Measurements from ENCODE around the gene CDC42EP3. TPM values are rescaled to one million over a fixed set of nuclear protein-coding genes. Genes with fewer than 3 reads are reported as not detected.

CDC42EP3 gene
- total RNA-seq, 1 experiment from 2014 or later: 31.5 TPM

DNA sequence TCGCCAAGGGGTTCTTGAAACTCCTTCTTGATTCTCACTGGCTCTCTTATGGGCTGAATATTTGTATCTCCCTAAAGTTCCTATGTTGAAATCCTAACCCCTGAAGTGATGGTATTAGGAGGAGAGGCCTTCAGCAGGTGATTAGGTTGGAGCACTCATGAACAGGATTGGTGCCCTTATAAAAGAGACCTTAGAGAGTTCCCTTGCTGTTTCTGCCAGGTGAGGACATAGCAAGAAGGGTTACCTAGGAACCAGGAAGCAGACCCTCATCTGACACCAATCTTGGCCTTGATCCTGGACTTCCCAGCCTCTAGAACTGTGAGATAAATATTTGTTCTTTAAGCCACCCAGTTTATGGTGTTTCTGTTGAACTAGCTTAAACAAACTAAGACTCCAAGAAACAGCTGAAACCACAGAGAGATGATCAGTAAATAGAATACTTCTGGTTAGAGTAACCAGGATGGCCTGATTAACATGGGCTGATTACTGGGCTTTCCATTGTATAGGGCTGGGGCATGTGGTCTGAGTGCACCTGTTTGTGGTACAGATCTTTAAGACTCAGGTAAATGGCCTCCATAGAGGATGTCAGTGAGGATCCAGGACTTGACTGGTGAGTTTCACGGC, 7.7 kb upstream of the CDC42EP3 start:
- ATAC-seq (no peak), DNase-seq (ENCODE audit: low spot score) (no peak)
- TF ChIP-seq KAT7 (CRISPR knock-in tag; IDR thresholded peaks at IDR 0.05; ENCODE audit: borderline replicate concordance): no peak
- no peak for TF ChIP-seq ZNF671 (CRISPR knock-in tag; IDR thresholded peaks at IDR 0.05)
- TF ChIP-seq FOXP1 (CRISPR knock-in tag; IDR thresholded peaks at IDR 0.05; ENCODE audit: borderline replicate concordance): no peak
- TF ChIP-seq CREB1 (CRISPR knock-in tag; IDR thresholded peaks at IDR 0.05): no peak
- no peak for TF ChIP-seq ZNF263 (CRISPR knock-in tag; IDR thresholded peaks at IDR 0.05; ENCODE audit: low read depth)
- no peaks in the 10 kb centered on the region for H3K9me3 Mint-ChIP-seq
- POLR2A ChIA-PET: no interaction called here
- no peaks in the 10 kb centered on the region for H3K27me3 Mint-ChIP-seq (ENCODE audit: low read depth)
- no peaks in the 10 kb centered on the region for H3K36me3 Mint-ChIP-seq
- CTCF ChIA-PET: no interaction called here
- H3K27ac Mint-ChIP-seq: no peak overlapping the region
- peaks cover 35% of the 10 kb centered on the region for H3K4me1 Mint-ChIP-seq
- H3K4me3 Mint-ChIP-seq: no peak overlapping the region

DNA sequence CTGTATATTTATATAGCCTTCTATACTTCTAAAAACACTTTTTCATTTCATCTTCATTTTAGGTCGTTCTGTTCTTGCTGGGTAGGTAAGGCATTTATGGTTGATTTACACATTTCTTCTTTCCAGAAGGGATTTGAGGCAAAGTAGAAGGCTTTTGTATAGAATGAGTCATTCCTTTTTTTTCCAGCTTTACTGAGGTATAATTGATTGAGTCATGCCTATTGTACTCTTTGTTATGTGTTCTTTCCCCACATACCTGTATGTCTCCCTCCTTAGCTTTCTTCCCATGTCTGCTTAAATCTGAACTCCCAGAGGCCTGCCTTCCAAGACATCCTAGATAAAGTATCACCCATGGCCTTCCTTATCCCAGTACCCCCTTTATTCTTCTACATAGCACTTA, 4.8 kb upstream of the CDC42EP3 start:
- CTCF ChIA-PET: interaction anchor here (1.0 to 1.6 kb wide), 3 partner anchors 156 to 280 kb away, joined by 3 read pairs; no protein-coding TSS in a partner anchor
- no peak overlapping the region for H3K27ac Mint-ChIP-seq
- POLR2A ChIA-PET: no interaction called here
- no peaks in the 10 kb centered on the region for H3K9me3 Mint-ChIP-seq
- H3K4me3 Mint-ChIP-seq: no peak overlapping the region
- ATAC-seq (no peak), DNase-seq (ENCODE audit: low spot score) (no peak)
- TF ChIP-seq, protein P1, sequence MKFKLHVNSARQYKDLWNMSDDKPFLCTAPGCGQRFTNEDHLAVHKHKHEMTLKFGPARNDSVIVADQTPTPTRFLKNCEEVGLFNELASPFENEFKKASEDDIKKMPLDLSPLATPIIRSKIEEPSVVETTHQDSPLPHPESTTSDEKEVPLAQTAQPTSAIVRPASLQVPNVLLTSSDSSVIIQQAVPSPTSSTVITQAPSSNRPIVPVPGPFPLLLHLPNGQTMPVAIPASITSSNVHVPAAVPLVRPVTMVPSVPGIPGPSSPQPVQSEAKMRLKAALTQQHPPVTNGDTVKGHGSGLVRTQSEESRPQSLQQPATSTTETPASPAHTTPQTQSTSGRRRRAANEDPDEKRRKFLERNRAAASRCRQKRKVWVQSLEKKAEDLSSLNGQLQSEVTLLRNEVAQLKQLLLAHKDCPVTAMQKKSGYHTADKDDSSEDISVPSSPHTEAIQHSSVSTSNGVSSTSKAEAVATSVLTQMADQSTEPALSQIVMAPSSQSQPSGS (CRISPR knock-in tag; IDR thresholded peaks at IDR 0.05; ENCODE audit: borderline replicate concordance, low read depth): no peak
- TF ChIP-seq SMAD3 (CRISPR knock-in tag; IDR thresholded peaks at IDR 0.05; ENCODE audit: borderline replicate concordance) (no peak), GRHL2 (CRISPR knock-in tag; IDR thresholded peaks at IDR 0.05; ENCODE audit: insufficient replicate concordance, severe bottlenecking) (no peak), SMAD4 (CRISPR knock-in tag; IDR thresholded peaks at IDR 0.05) (no peak), ESRRA (CRISPR knock-in tag; IDR thresholded peaks at IDR 0.05; ENCODE audit: borderline replicate concordance) (no peak), GTF2I (CRISPR knock-in tag; conservative IDR thresholded peaks at IDR 0.05) (no peak), SOX15 (CRISPR knock-in tag; IDR thresholded peaks at IDR 0.05) (no peak)
- TF ChIP-seq, protein P2, sequence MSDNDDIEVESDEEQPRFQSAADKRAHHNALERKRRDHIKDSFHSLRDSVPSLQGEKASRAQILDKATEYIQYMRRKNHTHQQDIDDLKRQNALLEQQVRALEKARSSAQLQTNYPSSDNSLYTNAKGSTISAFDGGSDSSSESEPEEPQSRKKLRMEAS (CRISPR knock-in tag; IDR thresholded peaks at IDR 0.05): no peak
- TF ChIP-seq, protein P3, sequence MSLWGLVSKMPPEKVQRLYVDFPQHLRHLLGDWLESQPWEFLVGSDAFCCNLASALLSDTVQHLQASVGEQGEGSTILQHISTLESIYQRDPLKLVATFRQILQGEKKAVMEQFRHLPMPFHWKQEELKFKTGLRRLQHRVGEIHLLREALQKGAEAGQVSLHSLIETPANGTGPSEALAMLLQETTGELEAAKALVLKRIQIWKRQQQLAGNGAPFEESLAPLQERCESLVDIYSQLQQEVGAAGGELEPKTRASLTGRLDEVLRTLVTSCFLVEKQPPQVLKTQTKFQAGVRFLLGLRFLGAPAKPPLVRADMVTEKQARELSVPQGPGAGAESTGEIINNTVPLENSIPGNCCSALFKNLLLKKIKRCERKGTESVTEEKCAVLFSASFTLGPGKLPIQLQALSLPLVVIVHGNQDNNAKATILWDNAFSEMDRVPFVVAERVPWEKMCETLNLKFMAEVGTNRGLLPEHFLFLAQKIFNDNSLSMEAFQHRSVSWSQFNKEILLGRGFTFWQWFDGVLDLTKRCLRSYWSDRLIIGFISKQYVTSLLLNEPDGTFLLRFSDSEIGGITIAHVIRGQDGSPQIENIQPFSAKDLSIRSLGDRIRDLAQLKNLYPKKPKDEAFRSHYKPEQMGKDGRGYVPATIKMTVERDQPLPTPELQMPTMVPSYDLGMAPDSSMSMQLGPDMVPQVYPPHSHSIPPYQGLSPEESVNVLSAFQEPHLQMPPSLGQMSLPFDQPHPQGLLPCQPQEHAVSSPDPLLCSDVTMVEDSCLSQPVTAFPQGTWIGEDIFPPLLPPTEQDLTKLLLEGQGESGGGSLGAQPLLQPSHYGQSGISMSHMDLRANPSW (CRISPR knock-in tag; conservative IDR thresholded peaks at IDR 0.05; ENCODE audit: low read depth): no peak
- TF ChIP-seq, protein P4, sequence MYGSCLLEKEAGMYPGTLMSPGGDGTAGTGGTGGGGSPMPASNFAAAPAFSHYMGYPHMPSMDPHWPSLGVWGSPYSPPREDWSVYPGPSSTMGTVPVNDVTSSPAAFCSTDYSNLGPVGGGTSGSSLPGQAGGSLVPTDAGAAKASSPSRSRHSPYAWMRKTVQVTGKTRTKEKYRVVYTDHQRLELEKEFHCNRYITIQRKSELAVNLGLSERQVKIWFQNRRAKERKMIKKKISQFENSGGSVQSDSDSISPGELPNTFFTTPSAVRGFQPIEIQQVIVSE (CRISPR knock-in tag; IDR thresholded peaks at IDR 0.05; ENCODE audit: borderline replicate concordance): no peak
- no peaks in the 10 kb centered on the region for H3K36me3 Mint-ChIP-seq
- H3K4me1 Mint-ChIP-seq: peaks cover 47% of the 10 kb centered on the region
- H3K27me3 Mint-ChIP-seq (ENCODE audit: low read depth): no peaks in the 10 kb centered on the region; the same call in 1 of the 2 replicates

DNA sequence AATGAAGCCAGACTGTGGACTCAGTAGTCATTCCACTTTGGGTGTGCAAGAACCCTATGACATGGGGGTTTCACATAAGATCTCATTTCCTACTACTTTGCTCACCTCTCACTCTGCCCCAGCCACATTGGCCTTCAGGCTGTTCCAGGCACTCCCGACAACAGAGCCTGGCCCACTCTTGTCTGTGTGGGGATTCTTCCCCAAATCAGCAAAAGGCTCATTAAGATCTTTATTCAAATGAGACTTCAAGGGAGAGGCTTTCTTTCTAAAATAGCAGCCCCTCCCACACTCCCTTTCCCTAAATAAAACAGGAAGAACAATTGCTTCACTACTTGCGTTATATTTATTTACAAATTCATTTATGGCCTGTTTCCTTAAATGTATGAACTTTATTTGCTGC, 3.5 kb upstream of the CDC42EP3 start:
- TF ChIP-seq NFE2L1 (CRISPR knock-in tag; IDR thresholded peaks at IDR 0.05) (no peak), TCF7 (CRISPR knock-in tag; IDR thresholded peaks at IDR 0.05; ENCODE audit: low read depth) (no peak), FOXP1 (CRISPR knock-in tag; IDR thresholded peaks at IDR 0.05; ENCODE audit: borderline replicate concordance) (no peak)
- TF ChIP-seq, protein P1 (CRISPR knock-in tag; IDR thresholded peaks at IDR 0.05; ENCODE audit: borderline replicate concordance, low read depth): no peak
- TF ChIP-seq, protein P5, sequence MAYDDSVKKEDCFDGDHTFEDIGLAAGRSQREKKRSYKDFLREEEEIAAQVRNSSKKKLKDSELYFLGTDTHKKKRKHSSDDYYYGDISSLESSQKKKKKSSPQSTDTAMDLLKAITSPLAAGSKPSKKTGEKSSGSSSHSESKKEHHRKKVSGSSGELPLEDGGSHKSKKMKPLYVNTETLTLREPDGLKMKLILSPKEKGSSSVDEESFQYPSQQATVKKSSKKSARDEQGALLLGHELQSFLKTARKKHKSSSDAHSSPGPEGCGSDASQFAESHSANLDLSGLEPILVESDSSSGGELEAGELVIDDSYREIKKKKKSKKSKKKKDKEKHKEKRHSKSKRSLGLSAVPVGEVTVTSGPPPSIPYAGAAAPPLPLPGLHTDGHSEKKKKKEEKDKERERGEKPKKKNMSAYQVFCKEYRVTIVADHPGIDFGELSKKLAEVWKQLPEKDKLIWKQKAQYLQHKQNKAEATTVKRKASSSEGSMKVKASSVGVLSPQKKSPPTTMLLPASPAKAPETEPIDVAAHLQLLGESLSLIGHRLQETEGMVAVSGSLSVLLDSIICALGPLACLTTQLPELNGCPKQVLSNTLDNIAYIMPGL (CRISPR knock-in tag; IDR thresholded peaks at IDR 0.05): no peak
- TF ChIP-seq, protein P2 (CRISPR knock-in tag; IDR thresholded peaks at IDR 0.05): no peak
- Mint-ChIP-seq H3K27me3 (ENCODE audit: low read depth) (peaks cover 7% of the 10 kb centered on the region), H3K27ac (no peak overlapping the region), H3K36me3 (no peaks in the 10 kb centered on the region), H3K9me3 (no peaks in the 10 kb centered on the region), H3K4me1 (peaks cover 57% of the 10 kb centered on the region), H3K4me3 (no peak overlapping the region)
- no peak for DNase-seq (ENCODE audit: low spot score)
- CTCF ChIA-PET: interaction anchor here (1.2 to 1.6 kb wide), 3 partner anchors 20 to 202 kb away, joined by 3 read pairs; no protein-coding TSS in a partner anchor
- POLR2A ChIA-PET: no interaction called here
- ATAC-seq: no peak
